SK-N-MC (cell line): ENCODE measurements around the gene NEDD4.
"Not testable (repeated sequence)": the region's sequence is repeated elsewhere in the genome, so short reads cannot be mapped to it uniquely, and the experiment has no call there.

ENCODE experiments used
- DNase-seq: peaks from one replicate; pipeline ENCODE4 v3.0.0-alpha.2; 2011; ENCODE audit warnings: low read depth, low spot score
- H3K27ac ChIP-seq: fragments of 200-600 bp; sonication (generic); 2 replicates; pipeline ENCODE4 v1.5.1; 2016; ENCODE audit warnings: mixed run types
- H3K36me3 ChIP-seq: fragments of 200-600 bp; sonication (generic); 2 replicates; pipeline ENCODE4 v1.6.1; 2017; ENCODE audit warnings: antibody characterized with exemption, low read length, mixed read lengths; ENCODE audit not compliant: insufficient read depth
- H3K4me3 ChIP-seq: fragments of 200-600 bp; sonication (generic); 2 replicates; pipeline ENCODE4 v1.5.1; 2016
- H3K9ac ChIP-seq: fragments of 200-600 bp; sonication (generic); 2 replicates; pipeline ENCODE4 v1.8.0; 2017; ENCODE audit warnings: mixed run types, mixed read lengths; ENCODE audit not compliant: insufficient read length
- H3K9me3 ChIP-seq: fragments of 200-600 bp; sonication (generic); 2 replicates; pipeline ENCODE4 v1.6.1; 2017; ENCODE audit warnings: low read depth, mild to moderate bottlenecking, antibody characterized with exemption, low read length, moderate library complexity, mixed read lengths
- EZH2 ChIP-seq: fragments of 200-600 bp; sonication (generic); IDR thresholded peaks from one replicate; pipeline ENCODE4 v1.6.1; 2017; ENCODE audit warnings: antibody characterized with exemption
- FOXP2 ChIP-seq: optimal IDR thresholded peaks from 2 replicates; pipeline ENCODE3; 2011; ENCODE audit warnings: mild to moderate bottlenecking, moderate library complexity; ENCODE audit not compliant: insufficient read depth; ENCODE audit errors: extremely low read length, control extremely low read depth
- POLR2AphosphoS5 ChIP-seq: IDR thresholded peaks from 2 replicates; pipeline ENCODE4 v1.6.1; 2012; ENCODE audit warnings: mild to moderate bottlenecking, low read depth, low read length, borderline replicate concordance

NEDD4 gene

DNA sequence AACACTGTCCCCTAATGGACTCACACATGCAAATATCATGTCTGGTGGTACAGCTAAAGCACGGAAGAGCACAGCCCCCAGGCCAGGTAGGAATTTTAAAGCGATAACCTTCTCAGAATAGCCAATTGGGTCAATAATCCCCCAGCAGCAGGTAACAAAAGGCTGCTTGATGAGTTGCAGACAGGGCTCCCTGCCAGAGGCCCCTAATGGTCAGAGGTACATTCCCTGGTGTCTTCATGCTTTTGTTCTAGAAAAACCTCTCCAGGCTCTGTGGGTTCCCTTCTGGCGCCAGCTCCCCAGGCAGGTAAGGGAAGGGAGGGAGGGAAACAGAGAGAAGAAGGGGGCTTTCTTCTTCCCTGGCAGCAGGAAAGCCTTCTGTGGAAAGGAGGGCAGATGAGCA, 207.1 kb downstream of the NEDD4 start:
- Histone ChIP-seq H3K9ac (no peak overlapping the region), H3K36me3 (no peaks in the 10 kb centered on the region), H3K9me3 (no peaks in the 10 kb centered on the region), H3K4me3 (no peak overlapping the region), H3K27ac (no peak overlapping the region)
- no peak for DNase-seq
- TF ChIP-seq FOXP2 (no peak), POLR2AphosphoS5 (no peak), EZH2 (no peak)

DNA sequence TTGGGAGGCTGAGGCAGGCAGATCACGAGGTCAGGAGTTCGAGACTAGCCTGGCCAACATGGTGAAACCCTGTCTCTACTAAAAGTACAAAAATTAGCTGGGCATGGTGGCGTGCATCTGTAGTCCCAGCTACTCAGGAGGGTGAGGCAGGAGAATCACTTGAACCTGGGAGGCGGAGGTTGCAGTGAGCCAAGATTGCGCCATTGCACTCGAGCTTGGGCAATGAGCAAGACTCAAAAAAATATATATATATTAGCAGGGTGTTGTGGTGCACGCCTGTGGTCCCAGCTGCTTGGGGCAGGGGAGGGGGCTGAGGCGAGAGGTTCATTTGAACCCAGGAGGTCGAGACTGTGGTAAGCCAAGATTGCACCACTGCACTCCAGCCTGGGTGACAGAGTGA, 207.8 kb downstream of the NEDD4 start:
- not testable (repeated sequence) for H3K36me3 ChIP-seq, H3K27ac ChIP-seq

DNA sequence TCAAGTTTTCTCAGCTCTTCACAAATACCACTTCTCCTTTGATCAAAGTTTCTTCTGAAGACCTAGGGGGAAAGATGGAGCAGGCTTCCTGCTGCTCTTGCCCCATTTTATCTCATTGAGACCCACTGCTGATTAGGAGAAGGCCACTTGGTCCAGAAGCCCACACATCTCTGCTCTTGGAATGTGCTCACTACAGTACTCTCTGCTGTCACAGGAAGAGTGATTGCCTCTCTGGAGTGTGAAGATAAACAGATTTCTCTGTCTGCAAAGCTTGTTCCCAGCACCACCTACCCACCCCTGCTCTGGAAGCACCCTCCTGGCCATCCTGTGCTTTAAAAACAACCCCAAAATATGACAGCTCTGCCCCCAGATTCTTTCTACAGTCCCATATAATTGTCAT, 209.1 kb downstream of the NEDD4 start:
- H3K36me3 ChIP-seq = no peaks in the 10 kb centered on the region

More for the DNA sequence above, 207.8 kb downstream of the NEDD4 start:
- not testable (repeated sequence) for H3K4me3 ChIP-seq, H3K9me3 ChIP-seq, H3K9ac ChIP-seq, DNase-seq

DNA sequence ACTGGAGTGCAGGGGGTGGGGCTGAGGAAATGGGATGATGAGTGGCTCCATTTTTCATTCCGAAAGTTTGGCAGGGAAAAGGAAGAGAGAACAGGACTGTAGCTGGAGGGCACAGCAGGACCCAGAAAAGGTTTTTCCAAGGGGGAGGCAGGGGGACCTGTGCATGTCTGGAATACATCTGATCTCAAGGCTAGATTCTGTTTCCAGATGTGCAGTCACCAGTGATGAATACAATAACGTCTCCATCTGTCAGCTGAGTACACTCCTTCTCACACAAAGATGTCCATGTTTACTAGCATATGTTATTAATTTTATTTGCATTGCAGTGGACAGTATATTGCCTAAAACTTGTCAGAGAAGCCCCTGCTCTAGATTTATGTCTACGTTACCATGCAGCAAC, 210.5 kb downstream of the NEDD4 start:
- Histone ChIP-seq H3K9me3 (no peaks in the 10 kb centered on the region), H3K4me3 (no peak overlapping the region), H3K27ac (no peak overlapping the region), H3K9ac (no peak overlapping the region), H3K36me3 (no peaks in the 10 kb centered on the region)
- TF ChIP-seq EZH2 = no peak
- TF ChIP-seq FOXP2 = no peak
- TF ChIP-seq POLR2AphosphoS5 = no peak
- no peak for DNase-seq

More for the DNA sequence above, 209.1 kb downstream of the NEDD4 start:
- Histone ChIP-seq H3K9me3 (no peaks in the 10 kb centered on the region), H3K9ac (no peak overlapping the region), H3K27ac (no peak overlapping the region), H3K4me3 (no peak overlapping the region)
- TF ChIP-seq POLR2AphosphoS5 (no peak), EZH2 (no peak), FOXP2 (no peak)
- no peak for DNase-seq

DNA sequence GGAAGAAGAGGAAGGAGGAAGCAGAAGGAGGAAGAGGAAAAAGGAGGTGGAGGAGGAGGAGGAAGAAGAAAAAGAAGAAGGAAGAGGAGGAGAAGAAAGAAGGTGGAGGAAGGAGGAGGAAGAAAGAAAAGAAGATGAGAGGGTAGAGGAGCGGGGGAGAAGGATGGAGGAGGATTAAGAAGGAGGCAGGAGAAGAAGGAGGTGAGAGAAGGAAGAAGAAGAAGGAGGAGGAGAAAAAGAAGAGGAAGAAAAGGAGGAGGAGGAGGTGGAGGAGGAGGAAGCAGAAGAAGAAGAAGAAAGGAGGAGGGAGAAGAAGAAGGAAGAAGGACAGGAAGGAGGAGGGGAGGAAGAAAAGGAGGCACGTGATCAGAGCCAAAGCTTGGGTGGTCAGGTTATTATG, 213.1 kb downstream of the NEDD4 start:
- no peaks in the 10 kb centered on the region for H3K9me3 ChIP-seq
- H3K9ac ChIP-seq = no peak overlapping the region
- no peak for TF ChIP-seq POLR2AphosphoS5
- TF ChIP-seq FOXP2 = no peak
- TF ChIP-seq EZH2 = no peak
- H3K36me3 ChIP-seq = no peaks in the 10 kb centered on the region
- no peak overlapping the region for H3K4me3 ChIP-seq
- DNase-seq = no peak
- no peak overlapping the region for H3K27ac ChIP-seq

DNA sequence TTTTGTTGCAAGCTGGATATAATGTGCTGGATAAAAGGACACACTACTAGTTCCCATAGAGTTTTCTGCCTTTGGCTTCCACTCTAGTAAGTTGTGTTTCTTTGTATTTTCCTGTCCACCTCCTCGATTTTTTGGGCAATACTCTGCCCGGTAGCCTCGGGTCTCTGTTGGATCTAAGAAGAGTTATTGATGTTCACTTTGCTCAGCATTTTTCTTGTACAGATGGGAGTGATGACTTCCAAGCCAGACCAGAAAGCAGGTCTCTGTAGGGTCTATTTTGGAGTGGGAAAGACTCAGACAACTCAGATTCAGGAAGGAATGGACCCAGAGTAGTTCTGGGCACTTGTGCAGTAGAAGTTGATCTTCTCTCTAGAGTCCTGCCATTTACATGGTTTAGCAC, 214.5 kb downstream of the NEDD4 start:
- H3K36me3 ChIP-seq = no peaks in the 10 kb centered on the region
- no peak overlapping the region for H3K27ac ChIP-seq
- no peak overlapping the region for H3K4me3 ChIP-seq
- no peak for DNase-seq
- H3K9me3 ChIP-seq = no peaks in the 10 kb centered on the region
- TF ChIP-seq EZH2 (no peak), FOXP2 (no peak), POLR2AphosphoS5 (no peak)
- H3K9ac ChIP-seq = no peak overlapping the region
